ENCODE measurements around the gene SLC23A1.
"Not testable (repeated sequence)": the region's sequence is repeated elsewhere in the genome, so short reads cannot be mapped to it uniquely, and the experiment has no call there.

SLC23A1 gene

DNA sequence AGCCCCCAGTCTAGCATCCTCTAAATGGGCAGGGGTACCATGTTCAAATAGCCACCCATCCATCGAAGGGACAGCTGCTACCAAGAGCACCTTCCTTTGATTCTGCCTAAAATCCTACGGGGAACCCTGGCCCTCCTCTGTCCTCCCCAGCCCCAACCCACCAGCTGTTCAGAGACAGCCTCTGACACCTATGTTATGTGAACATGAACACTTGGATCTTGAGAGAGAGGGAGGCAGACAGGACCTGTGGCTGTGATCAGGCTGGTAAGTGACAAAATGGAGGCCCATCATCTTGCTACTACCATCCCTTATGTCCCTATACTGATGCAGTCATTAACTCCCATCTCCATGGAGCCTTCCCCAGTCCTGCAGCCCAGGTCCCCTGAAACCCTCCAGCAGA, 8.2 kb downstream of the SLC23A1 start:
- FAIRE-seq (no peak), DNase-seq (ENCODE audit: insufficient read length, low spot score) (no peak)

DNA sequence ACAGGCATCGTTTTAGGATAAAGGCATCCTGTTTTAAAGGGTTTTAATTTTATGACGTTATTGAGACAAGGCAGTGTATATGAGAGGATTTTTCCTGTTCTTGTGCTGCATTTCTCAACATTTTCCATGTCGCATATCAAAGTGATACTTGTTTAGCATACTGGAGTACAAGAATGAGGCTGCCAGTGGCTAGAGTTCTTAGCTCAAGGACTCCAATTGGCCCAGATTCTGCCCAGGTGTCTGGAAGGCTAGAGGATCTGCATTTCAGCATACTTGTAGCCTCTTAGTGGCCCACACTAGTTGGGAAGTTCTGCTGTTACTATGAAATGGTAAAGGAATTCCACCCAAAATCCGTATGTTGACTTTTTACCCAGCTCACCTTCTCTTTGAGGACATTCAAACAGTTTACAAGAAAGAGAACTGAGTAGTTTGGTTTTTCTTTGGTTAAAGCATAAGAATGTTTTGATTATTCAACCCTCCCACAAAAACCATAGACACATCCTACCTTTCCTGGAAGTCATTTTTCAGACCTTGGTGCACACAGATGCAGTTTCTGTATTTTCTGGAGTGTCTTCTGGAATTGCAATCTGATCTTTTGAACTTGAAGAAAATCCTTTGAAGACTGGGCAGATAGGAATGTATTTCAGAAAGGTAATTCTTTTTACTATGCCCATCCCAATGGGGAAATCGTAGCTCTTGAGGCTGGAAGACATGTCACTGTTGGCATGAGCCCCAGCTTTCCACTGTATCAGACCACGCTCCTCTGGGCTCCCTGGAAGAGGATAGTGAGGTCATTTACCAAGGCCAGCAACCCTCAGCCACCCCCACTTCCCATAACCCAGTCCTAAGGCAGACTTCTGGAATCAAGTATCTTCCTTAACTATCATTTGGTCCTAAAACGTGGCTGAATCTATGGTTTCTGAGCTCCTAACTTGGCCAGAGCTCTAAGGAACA, 11.3 kb downstream of the SLC23A1 start:
- FAIRE-seq (no peak), DNase-seq (ENCODE audit: insufficient read length, low spot score) (no peak)

GRCh38 chr5:139369181-139369580, 13.9 kb downstream of the SLC23A1 start:
- no peak for DNase-seq (ENCODE audit: insufficient read length, low spot score)
- no peak for FAIRE-seq

DNA sequence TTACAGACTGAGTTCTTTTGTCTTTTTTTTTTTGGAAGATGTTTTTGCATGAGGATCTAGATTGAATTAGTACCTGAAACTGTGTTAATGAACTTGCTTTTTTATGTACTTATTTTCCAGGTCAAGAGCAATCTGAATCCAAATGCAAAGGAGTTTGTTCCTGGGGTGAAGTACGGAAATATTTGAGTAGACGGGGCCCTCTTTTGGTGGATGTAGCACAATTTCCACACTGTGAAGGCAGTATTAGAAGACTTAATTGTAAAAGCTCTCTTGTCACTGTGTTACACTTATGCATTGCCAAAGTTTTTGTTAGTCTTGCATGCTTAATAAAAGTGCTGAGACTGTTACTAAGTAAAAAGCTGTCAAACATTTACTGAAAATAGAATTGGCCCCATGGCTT, 14.5 kb downstream of the SLC23A1 start:
- DNase-seq (ENCODE audit: insufficient read length, low spot score): no peak
- FAIRE-seq: no peak

GRCh38 chr5:139364466-139364865, 18.6 kb downstream of the SLC23A1 start:
- no peak for FAIRE-seq
- no peak for DNase-seq (ENCODE audit: insufficient read length, low spot score)

DNA sequence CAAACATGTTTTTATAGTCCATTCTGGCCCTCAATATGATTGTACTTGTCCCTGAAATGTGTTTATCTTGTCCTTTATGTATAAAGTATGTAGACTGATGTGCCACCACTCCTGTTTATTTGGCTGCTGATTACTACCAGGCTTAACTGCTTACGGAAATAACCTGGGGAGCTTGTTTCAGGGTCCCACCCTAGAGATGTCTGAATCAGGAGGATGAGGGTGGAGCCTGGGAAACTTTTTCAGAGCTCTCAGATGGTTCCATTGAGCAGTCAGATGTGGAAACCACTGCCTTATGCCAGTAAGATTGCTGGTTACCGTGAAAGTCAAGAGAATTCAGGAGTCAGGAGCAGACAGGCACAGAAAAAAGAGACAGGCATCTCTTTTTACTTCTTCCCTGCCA, 19.2 kb downstream of the SLC23A1 start:
- DNase-seq (ENCODE audit: insufficient read length, low spot score) (no peak), FAIRE-seq (no peak)

DNA sequence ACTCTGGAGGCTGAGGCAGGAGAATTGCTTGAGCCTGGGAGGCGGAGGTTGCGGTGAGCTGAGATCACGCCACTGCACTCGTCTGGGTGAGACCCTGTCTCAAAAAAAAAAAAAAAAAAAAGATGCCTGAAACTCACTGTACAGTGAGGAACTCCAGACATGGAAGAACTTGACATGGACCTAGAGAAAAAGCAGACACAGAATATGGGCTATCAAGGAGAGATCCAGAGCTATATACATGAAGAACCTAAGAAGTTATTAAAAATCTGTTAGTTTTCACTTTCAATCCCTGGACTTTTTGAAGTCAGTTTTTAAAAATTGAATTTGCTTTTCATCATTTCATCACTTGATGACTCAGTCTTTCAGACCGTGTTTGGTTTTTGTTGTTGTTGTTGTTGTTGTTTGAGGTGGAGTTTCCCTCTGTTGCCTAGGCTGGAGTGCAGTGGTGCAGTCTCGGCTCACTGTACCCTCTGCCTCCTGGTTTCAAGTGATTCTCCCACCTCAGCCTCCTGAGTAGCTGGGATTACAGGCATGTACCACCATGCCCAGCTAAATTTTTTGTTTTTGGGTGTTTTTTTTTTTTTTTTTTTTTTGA, 21.2 kb downstream of the SLC23A1 start:
- DNase-seq (ENCODE audit: insufficient read length, low spot score) (no peak), FAIRE-seq (no peak)

GRCh38 chr5:139360384-139360783, 22.7 kb downstream of the SLC23A1 start:
- FAIRE-seq (no peak), DNase-seq (ENCODE audit: insufficient read length, low spot score) (no peak)

- FAIRE-seq (no peak), DNase-seq (ENCODE audit: insufficient read length, low spot score) (no peak)
Observed at GRCh38 chr5:139358064-139358463, 25.0 kb downstream of the SLC23A1 start.

DNA sequence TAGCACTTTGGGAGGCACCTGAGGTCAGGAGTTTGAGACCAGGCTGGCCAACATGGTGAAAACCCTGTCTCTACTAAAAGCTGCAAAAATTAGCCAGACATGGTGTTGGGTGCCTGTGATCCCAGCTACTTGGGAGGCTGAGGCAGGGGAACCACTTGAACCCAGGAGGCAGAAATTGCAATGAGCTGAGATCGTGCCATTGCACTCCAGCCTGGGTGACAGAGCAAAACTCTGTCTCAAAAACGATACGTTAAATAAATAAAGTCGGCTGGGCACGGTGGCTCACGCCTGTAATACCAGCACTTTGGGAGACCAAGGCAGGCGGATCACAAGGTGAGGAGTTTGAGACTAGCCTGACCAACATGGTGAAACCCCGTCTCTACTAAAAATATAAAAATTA, 27.2 kb downstream of the SLC23A1 start:
- FAIRE-seq; DNase-seq (ENCODE audit: insufficient read length, low spot score): not testable (repeated sequence)

DNA sequence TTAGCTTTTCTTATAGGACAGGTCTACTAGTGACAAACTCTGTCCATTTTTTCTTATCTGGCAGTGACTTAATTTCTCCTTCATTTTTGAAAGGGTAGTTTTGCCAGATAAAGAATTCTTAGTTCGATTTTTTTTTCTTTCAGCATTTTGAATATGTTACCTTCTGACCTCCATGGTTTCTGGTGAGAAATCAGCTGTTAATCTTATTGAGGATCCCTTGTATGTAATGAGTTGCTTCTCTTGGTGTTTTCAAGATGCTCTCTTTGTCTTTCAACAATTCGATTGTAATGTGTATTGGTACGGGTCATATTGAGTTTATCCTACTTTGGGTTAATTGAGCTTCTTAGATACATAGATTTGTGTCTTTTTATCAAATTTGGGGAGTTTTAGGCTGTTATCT, 28.9 kb downstream of the SLC23A1 start:
- no peak for DNase-seq (ENCODE audit: insufficient read length, low spot score)
- no peak for FAIRE-seq

- not testable (repeated sequence) for FAIRE-seq; DNase-seq (ENCODE audit: insufficient read length, low spot score)
Observed at GRCh38 chr5:139347863-139348262, 35.2 kb downstream of the SLC23A1 start.

GRCh38 chr5:139345442-139345841, 37.7 kb downstream of the SLC23A1 start:
- FAIRE-seq; DNase-seq (ENCODE audit: insufficient read length, low spot score): not testable (repeated sequence)

DNA sequence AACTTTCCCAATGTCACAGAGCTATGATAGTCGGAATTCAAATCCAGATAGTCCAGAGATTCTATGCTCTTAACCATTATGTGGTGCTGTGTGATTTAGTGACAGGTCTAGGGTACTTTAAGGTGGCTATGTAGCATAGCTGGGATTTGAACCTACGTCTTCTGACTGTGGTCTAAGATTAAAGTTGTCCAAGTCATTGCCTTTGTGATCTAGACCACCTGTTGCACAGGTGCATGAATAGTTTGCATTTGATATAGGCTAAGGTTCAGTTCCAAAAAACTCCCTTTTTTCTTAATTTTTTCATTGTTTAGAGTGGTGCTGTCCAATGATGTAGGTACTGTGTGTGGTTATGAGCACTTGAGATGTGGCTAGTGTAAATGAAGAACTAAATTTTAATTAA, 38.9 kb downstream of the SLC23A1 start:
- FAIRE-seq (no peak), DNase-seq (ENCODE audit: insufficient read length, low spot score) (no peak)

DNA sequence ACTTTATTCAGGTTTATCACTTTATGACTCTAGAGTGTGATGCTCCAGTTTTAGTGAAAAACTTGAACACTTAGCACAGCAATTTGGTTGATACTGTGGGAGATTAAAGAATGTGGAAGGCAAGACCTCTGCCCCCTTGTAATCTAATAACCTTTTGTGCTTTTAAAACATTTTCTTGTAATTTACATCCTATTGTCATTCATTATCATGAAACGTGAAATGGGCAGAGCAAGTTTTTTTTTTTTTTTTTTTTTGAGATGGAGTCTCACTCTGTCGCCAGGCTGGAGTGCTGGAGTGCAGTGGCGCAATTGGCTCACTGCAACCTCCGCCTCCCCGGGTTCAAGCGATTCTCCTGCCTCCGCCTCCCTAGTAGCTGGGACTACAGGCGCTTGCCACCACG, 39.6 kb downstream of the SLC23A1 start:
- DNase-seq (ENCODE audit: insufficient read length, low spot score): no peak
- no peak for FAIRE-seq

DNA sequence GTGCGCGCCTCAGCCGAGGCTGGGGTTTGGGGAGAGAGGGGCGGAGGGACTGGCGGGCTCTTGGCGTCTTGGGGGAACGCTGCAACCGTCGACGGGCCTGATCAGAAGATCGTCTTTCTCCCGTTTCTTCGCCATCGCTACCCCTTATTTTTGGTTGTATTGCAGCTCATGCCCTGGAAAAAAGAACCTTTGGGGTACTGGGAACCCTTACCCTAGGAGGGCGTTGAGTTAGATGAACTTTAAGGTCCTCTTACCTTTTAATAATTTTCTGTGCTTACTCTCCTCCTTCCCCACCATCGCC, 40.7 kb downstream of the SLC23A1 start:
- FAIRE-seq (no peak), DNase-seq (ENCODE audit: insufficient read length, low spot score) (no peak)

- DNase-seq (ENCODE audit: insufficient read length, low spot score) (peak; percentile 95), FAIRE-seq (peak; percentile 98)
Observed at GRCh38 chr5:139341689-139342422, 41.2 kb downstream of the SLC23A1 start, which contains the start of gene PAIP2. Gene PAIP2 (plus strand): TSS chr5:139341854. CDS start chr5:139363785, 21,931 bp downstream.

DNA sequence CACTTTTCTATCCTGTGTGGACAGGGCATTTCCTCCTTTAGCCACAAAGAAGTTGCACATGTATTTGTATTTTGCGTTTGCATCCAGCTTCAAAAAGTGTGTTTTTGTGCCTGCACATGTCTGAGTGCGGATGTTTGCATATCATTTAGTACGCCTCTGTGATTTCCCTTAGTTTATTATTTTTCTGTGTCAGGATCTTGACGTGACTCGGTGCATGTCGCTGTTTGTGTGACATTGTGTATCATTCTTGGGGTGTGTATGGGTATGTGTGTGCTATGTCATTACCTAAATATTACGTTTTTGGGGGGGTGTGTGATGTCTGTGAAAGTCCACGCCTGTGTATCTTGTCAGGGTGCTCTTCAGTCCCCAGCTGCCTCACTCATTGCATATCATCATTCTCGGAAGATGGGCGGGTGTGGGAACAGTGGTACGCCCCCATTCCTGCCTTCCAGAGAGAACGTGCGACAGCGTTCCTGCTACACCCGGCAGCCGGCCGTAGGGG, 41.9 kb downstream of the SLC23A1 start:
- peak; percentile 23 for FAIRE-seq
- DNase-seq (ENCODE audit: insufficient read length, low spot score): no peak

- no peak for FAIRE-seq
- no peak for DNase-seq (ENCODE audit: insufficient read length, low spot score)
Observed at GRCh38 chr5:139340051-139340450, 43.0 kb downstream of the SLC23A1 start.

DNA sequence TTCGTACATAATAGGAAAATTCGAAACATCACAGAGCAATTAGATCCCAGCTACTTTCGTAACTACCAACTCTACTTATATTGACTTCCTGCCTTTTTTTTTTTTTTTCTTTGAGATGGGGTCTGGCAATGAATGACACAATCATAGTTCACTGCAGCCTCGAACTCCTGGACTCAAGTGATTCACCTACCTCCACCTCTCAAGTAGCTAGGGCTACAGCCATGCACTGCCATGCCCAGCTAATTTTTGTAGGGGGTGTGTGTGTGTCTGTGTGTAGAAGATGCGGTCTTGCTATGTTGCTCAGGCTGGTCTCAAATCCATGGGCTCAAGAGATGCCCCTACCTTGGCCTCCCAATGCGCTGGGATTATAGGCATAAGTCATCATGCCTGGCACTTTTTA, 47.3 kb downstream of the SLC23A1 start:
- no peak for FAIRE-seq
- DNase-seq (ENCODE audit: insufficient read length, low spot score): no peak
